GM12874 (cell line): ENCODE data around the gene PLS1.

Source experiments
- CTCF ChIP-seq: IDR thresholded peaks from 2 replicates; pipeline ENCODE4 v1.5.1; 2011; ENCODE audit warnings: low read depth, mild to moderate bottlenecking, control low read depth, low read length, moderate library complexity; ENCODE audit not compliant: insufficient read depth

Gene PLS1

GRCh38 chr3:142588703-142589102, 7.5 kb upstream of the PLS1 start:
- TF ChIP-seq CTCF = no peak

- TF ChIP-seq CTCF = no peak
These were observed 1.1 kb upstream of the PLS1 start for GRCh38 chr3:142595141-142595540.

- no peak for TF ChIP-seq CTCF
These were observed 627 bp upstream of the PLS1 start for GRCh38 chr3:142595581-142595950.

- TF ChIP-seq CTCF = no peak
These were observed 514 bp downstream of the PLS1 start for GRCh38 chr3:142596726-142597088.

- TF ChIP-seq CTCF = no peak
These were observed 1.7 kb downstream of the PLS1 start for GRCh38 chr3:142597906-142598305.

- TF ChIP-seq CTCF = no peak
These were observed 5.5 kb downstream of the PLS1 start for GRCh38 chr3:142601713-142602112.

GRCh38 chr3:142602619-142603385, 6.6 kb downstream of the PLS1 start:
- TF ChIP-seq CTCF = no peak
